Activated CD4-positive, alpha-beta T cell treated with anti-CD3 and anti-CD28 coated beads, Interleukin-2, amount 50 U/mL, for 4 hours (primary cell): ENCODE measurements around the gene PCNX3.
"Not testable (repeated sequence)": the region's sequence is repeated elsewhere in the genome, so short reads cannot be mapped to it uniquely, and the experiment has no call there.

Experiments used
- DNase-seq, 2 experiments: peaks; one replicate each; pipeline ENCODE4 v3.0.0-alpha.2; 2020

The PCNX3 gene

GRCh38 chr11:65621460-65621859 is 5.9 kb downstream of the PCNX3 start:
- no peak for DNase-seq

DNA sequence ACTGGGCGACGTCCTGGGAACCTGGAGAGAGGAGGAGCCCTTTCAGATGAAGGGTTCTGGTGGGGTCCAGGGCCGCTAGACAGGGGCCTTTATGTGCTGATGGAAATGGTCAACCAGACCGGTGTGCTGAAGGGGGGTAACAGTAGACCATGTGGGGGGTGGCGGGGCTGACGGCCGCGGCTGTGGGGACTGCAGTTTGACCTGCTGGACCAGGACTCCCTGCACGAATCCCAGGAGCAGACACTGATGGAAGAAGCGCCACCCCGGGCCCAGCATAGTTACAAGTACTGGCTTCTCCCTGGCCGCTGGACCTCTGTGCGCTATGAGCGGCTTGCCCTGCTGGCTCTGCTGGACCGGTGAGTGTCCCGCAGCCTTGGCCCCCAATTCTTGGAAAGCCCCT is 6.4 kb downstream of the PCNX3 start:
- no peak for DNase-seq

DNA sequence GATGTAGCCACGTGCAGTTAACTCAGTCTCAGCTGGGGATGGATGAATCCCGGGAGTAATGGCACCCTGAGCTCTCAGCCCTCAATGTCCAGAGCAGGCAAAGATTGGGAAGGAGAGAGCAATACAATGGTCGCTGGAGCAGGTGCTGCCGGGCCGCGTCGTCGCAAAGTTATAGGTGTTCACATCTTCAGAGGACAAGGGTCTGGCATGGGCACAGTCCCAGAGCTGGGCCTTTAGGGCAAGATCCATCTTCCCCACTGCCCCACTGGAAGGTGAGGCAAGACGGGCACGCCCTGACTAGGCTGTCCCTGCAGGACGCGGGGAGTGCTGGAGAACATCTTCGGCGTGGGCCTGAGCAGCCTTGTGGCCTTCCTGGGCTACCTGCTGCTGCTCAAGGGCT is 7.6 kb downstream of the PCNX3 start:
- DNase-seq: no peak

- DNase-seq: no peak
These were observed 8.5 kb downstream of the PCNX3 start for GRCh38 chr11:65623852-65624616.

- no peak for DNase-seq
These were observed 9.5 kb downstream of the PCNX3 start for GRCh38 chr11:65624931-65625627.

DNA sequence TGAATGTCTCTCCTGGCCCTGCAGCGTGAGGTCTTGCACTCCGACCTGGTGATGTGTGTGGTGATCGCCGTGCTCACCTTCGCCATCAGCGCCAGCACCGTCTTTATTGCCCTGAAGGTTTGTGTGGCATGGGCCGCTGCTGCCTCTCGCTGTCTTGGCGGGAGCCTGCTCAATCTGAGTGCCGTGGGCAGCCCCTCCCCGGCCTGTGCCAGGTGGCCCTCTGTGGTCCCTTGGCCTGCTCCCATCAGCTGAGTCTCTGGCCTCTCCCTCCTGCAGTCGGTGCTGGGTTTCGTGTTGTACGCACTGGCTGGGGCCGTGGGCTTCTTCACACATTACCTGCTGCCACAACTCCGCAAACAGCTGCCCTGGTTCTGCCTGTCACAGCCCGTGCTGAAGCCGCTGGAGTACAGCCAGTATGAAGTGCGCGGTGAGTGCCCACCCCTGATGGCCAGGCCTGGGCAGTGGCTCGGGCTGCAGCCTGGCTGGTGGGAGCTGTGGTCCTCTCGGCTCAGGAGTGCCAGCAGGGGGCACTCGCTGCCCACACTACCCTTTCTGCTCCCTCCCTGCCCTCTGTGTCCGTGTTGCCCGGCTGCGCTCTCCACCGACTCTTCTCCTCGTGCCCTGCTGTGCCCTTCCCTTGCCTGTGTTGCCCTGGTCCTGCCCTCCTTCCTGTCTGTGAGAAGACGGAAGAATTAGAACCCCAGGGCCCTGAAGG is 10.2 kb downstream of the PCNX3 start:
- peak in 1 of 2 experiments; percentile 41 for DNase-seq

DNA sequence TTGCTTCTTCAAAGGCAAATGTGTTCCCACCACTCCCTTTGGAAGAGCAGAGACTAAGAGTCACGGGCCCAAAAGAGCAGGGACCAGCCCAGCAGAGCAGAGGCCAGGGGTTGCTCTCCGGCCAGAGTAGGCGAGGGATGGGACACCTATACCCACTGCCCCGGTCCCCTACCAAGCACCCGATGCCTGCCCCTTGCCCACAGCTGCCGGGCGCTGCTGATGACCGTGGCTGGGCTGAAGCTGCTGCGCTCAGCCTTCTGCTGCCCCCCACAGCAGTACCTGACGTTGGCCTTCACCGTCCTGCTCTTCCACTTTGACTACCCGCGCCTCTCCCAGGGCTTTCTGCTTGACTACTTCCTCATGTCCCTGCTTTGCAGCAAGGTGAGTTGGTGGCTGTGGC is 11.6 kb downstream of the PCNX3 start:
- DNase-seq: no peak

GRCh38 chr11:65629579-65629978 is 14.0 kb downstream of the PCNX3 start:
- no peak for DNase-seq

GRCh38 chr11:65630215-65630614 is 14.6 kb downstream of the PCNX3 start:
- no peak for DNase-seq

DNA sequence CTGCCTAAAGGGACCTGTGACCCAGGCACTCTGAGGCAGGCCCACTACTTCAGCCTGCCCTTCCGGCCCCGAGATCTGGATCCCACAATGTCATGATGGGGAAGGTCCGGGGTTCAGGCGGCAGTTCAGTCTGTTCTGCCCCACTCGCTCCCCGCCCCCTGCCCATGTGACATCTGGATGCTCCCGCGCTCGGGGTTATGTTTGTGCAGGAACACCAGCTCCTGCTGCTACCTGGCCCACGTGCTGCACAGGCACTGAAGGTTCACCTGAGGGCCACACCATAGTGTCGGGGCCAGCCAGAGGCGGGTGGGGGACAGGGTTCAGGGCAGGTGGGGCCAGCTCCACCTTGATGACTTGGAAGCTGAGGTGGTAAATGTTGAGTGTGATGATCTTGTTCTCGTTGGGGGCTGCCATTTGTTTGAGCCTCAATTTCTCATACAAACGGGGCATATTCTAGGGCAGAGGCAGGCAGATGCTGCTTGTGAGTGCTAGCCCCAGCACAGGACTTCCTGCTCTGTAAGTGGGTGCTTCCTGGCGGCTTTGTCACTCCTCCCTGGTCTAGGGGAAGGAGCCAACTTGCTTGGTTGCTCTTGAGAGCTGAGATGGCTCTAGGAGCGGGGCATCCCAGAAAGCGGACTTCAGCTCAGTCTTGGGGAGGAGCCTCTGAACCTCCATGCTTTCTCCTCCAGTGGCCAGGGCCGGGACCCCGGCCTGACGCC is 18.0 kb downstream of the PCNX3 start:
- DNase-seq: no peak

DNA sequence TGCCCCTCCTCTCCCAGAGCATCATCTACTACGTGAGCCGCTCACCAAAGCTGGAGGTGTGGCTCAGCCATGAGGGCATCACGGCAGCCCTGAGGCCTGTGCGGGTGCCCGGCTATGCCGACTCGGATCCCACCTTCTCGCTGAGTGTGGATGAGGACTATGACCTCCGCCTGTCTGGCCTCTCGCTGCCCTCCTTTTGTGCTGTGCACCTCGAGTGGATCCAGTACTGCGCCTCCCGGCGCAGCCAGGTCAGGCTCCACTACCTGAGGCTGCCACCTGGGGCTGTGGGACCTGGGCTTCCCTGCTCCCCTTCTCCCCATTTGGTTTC is 18.5 kb downstream of the PCNX3 start:
- DNase-seq: no peak

GRCh38 chr11:65634440-65634839 is 18.9 kb downstream of the PCNX3 start:
- DNase-seq: no peak

DNA sequence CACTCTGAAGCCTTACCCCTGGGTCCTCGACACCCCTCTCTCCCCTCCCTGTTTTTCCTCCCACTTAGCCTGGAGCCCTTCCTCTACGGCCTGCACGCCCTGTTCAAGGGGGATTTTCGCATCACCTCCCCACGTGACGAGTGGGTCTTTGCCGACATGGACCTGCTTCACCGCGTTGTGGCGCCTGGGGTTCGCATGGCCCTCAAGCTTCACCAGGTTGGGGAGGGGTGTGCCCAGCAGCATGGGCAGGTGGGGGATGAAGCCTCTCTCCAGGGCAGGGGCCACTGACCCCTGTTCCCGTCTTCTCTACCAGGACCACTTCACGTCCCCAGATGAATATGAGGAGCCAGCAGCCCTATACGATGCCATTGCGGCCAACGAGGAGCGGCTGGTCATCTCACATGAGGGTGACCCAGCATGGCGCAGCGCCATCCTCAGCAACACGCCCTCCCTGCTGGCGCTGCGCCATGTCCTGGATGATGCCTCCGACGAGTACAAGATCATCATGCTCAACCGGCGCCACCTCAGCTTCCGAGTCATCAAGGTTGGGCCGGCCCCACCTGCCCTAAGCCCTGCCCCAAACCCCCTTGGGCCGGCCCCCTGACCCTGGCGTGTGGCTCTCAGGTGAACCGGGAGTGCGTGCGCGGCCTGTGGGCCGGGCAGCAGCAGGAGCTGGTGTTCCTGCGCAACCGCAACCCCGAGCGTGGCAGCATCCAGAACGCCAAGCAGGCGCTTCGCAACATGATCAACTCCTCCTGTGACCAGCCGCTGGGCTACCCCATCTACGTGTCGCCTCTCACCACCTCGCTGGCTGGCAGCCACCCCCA is 19.5 kb downstream of the PCNX3 start:
- DNase-seq: no peak

GRCh38 chr11:65636108-65637031 is 20.8 kb downstream of the PCNX3 start:
- no peak for DNase-seq

- DNase-seq: no peak
These were observed 21.5 kb downstream of the PCNX3 start for GRCh38 chr11:65637032-65637557.

DNA sequence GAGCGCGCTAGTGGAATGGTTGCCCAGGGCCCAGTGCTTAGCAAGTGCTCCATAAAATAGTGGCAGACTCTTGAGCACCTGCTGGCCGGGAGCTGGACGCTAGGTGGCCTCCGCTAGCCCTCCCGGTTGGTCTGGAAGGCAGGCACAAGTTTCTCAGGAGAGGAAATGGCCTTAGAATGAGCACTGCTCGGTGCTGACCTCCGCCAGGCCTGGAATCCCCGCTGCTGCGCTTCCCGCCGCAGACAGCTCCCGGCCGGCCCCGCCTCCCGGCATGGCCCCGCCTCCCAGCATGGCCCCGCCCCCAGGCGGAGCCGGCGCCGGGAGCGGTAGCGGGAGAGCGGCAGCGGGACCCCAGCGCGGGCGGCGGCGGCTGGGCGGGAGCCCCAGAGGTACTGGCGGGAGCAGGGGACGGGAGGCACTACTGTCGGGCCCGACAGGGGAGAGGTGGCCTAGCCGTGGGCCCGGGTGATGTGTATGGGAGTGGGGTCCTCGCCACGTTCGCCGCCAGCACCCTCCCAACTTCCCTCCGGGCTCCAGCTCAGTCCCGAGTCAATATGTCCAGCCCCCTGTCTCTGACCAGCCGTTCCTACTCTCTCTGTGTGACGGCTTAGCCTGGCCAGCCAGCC is 22.3 kb downstream of the PCNX3 start, which contains the start of gene SIPA1:
TSS of gene SIPA1 (plus strand) at position 308 of the 626 bp plus-strand sequence. CDS start 2,821 bp downstream, outside the sequence.
- DNase-seq: peak; percentile 48 to 51

DNA sequence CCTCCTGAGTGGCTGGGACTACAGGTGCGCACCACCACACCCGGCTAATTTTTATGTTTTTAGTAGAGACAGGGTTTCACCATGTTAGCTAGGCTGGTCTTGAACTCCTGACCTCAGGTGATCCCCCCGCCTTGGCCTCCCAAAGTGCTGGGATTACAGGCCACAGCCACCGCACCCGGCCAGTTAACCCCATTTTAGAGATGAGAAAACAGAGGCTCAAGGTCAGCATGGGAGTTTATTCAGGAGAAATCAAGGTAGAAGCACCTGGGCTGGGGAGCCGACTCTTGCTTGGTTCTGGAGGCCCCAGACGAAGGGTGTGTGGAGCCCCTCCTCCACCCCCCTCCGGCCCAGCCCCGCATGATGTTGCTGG is 23.6 kb downstream of the PCNX3 start:
- not testable (repeated sequence) for DNase-seq

- DNase-seq: peak; percentile 39 to 41
These were observed 24.3 kb downstream of the PCNX3 start for GRCh38 chr11:65639623-65640482.
